ENCODE results near the gene ESRRB.
"Not testable (repeated sequence)": the region's sequence is repeated elsewhere in the genome, so short reads cannot be mapped to it uniquely, and the experiment has no call there.

The ESRRB gene

DNA sequence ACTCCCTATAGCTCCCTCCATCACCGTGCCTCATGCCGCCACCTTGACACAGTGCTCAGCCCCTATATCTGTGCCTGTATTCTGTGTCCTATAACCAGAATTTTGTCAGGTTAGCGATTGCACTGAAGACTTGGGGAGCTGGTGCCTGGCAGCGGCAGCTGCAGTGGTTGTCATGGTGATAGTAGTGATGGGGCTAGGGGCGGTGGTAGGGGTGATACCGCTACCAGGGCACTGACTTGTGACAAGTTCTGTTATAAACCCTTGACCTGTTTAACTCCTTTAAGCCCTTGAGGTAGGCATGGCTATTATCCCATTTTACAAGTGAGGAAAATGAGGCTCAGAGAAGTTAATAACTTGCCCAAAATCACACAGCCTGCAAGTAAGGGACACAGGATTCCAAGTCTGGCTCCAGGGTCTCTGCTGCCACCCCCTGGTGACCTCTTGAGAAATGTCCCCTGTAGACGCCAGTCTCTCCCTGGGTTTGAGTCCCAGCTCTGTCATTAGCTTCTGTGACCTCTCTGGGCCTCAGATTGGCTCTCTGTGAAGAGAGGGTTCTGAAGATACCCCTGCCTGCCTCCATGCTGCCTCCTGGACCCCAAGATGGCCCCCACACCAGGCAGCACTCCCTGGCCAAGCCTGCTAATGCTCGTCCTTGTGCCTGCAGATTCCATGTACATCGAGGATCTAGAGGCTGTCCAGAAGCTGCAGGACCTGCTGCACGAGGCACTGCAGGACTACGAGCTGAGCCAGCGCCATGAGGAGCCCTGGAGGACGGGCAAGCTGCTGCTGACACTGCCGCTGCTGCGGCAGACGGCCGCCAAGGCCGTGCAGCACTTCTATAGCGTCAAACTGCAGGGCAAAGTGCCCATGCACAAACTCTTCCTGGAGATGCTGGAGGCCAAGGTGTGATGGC is 121.9 kb downstream of the ESRRB start:
- DNase-seq (ENCODE audit: low spot score) = no peak

DNA sequence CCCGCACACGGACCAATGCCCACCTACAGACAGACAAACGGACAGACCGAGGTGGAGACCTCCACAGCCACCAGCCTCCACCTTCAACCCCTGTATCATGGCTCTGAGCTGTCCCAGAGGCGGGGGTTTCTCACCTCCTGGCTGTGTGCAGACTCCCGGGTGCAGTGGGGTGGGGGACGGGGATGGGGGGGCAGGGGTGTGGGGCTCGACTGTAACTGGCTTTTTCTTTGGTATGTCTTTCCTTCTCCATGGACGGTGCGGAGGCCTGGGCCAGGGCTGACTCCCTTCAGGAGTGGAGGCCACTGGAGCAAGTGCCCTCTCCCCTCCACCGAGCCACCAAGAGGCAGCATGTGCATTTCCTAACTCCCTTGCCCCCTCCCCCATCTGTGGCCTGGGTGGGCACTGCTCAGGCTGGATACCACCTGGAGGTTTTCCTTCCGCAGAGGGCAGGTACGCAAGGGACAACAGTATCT is 122.6 kb downstream of the ESRRB start:
- DNase-seq (ENCODE audit: low spot score) = no peak

DNA sequence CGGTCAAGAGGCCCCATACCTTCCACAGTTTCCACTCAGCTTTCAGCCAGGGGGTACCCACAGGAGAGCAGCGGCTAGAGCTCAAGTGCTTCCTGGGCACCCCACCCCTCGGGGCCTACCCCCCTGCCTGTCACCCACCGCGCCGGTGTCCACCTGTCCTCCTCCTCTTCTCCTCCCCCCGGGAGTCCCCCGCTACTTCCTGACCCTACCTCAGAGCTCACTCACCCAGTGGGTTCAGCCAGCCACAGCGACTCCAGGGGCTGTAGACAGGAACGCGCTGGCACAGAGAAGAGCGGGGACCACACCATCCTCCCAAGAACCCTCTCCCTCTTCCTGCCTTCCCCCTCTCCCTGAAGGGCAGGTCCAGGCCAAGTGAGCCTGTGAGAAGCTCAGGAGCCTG is 123.0 kb downstream of the ESRRB start:
- no peak for DNase-seq (ENCODE audit: low spot score)

DNA sequence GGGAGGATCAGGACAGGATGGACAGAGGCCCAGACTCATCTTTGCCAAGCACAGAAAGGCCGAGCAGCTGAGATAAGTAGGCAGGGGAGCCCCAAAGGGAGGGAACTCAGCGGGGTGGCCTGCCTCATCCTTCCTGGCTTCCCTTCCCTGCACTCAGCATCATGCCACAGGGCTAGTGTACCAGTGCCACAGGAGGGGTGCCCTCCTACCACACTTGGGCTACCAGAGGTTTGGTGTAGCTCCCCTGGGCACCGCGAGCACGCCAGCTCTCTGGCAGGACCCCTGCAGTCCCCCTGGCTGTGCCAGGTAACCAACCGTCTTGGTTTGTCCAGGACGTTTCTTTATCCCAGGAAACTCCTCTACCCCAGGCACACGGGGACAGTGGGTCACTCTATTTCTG is 123.5 kb downstream of the ESRRB start:
- DNase-seq (ENCODE audit: low spot score) = no peak

DNA sequence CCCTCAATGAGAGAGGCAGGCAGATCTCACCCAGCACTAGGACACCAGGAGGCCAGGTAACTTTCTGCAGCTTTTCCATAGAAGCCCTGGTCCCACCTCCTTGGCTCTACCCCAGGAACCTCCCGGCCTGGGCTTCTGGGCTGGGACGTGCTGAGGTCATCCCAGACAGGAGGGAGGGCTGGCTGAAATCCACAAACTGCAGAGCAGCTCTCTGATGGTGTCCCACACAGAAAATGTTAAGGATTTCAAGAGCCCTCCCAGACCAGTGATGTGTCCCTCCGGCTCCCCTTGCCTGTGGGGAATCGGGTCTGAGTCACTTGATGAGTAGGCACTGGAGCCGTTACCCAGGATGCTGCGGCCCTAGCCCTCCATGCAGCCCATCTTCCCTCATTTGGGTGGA is 124.1 kb downstream of the ESRRB start:
- DNase-seq (ENCODE audit: low spot score) = no peak

DNA sequence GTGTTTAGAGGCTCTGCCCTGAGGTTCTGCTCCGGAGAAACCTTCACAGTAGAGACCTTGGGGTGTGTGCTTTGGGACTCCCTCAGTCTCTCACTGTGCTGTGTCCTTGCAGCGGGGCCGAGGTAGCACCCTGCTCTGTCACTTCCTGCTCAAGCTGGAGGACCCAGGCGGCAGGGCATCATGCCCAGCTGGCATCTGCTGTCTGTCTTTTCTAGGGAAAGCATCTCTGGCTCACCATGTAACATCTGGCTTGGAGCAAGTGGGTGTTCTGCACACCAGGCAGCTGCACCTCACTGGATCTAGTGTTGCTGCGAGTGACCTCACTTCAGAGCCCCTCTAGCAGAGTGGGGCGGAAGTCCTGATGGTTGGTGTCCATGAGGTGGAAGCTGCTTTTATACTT is 124.5 kb downstream of the ESRRB start:
- no peak for DNase-seq (ENCODE audit: low spot score)

DNA sequence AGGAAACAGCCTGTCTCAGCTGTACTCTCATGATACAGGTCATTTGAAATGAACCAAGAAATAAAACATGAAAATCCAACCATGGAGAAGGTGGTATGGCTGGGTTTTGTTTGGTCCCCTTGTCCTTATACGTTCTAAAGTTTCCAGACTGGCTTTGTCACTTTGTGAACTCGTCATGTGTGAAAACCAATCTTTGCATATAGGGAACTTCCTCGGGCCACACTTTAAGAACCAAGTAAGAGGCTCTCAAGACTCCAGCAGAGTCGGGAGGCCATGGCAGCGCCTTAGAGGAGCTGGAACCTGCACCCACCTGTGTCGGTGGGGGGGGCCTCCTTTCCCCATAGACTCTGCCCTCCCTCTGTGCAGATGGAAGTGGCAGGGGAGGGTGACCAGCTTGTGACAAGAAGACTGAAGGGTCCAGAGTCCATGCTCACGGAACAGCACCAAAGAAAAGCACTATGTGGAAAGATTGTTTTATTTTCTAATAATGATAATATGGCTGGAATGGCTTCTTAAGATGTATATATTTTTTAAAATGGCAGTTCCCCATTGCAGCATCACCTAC is 125.3 kb downstream of the ESRRB start:
- no peak for DNase-seq (ENCODE audit: low spot score)

DNA sequence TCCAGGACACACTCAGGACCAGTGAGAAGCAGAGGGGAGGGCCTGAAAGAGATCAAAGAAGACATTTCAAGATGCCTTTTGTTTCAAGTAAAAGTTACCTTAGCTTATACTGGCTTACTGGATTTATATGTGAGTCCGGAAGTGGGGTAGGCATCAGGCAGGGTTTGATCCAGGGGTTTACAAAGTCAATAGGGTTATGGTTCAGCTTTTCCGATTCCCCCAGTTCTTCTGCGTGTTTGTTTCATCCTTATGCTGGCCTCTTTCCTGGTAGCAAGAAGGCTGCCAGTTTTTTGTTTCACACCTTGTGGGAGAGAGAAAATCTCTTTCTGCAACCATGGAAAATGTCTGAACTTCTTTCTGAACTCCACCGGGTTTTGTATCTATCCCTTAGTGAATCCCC is 126.3 kb downstream of the ESRRB start:
- DNase-seq (ENCODE audit: low spot score) = no peak

DNA sequence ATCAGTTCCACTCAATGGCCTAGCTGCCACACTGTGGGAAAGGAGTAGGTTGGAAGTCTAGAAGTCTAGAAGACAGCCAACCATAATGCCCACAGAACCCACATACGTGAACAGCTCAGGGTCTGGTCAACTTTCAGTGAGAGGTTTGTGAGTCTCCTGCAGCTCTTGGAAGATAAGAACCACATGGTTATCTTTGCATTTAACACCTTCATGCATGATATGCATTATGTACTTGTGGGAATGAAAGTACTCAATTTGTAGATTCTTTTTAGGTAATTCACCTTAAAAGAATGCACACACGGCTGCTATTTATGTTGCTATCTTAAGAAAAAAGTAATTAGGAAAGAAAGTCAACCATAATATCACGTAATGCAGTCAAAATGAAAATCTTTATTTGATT is 126.7 kb downstream of the ESRRB start:
- no peak for DNase-seq (ENCODE audit: low spot score)

DNA sequence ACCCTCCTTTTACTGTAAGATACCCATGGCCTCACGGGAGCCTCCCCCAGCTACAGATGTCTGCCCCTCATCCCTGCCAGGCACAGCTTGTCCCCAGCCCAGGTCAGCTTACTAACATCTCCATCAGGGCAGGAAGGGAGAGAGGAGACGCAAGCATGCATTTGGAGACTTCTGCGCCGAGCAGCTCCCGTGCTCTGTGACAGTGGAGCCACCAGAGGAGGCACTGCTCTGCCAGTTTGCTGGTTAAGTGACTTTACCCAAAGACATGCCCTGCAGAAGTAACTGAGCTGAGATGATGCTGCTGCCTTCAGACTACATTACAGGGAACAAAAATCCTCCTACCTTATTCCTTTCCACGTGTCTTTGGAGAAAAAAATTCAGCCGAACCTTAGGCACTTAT is 133.4 kb downstream of the ESRRB start:
- DNase-seq (ENCODE audit: low spot score) = no peak

DNA sequence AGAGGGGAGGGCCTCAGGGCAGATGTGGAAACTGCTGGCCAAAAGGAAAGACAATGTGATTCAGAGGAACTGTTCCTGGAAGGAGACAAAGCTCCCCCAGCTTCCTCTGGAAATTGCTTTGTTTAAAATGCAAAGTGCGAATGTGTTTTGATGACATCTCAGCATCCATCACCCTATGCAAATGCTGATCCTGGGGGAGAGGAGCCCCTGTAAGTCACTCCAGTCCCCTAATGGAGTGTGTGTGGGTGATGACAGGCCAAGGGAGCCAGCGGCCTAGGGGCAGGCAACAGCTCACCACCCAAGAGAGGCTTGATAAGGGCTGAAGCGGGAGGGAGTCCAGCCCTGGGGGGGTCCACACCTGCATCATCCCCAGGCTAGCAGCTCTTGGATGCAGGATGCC is 134.2 kb downstream of the ESRRB start:
- no peak for DNase-seq (ENCODE audit: low spot score)

DNA sequence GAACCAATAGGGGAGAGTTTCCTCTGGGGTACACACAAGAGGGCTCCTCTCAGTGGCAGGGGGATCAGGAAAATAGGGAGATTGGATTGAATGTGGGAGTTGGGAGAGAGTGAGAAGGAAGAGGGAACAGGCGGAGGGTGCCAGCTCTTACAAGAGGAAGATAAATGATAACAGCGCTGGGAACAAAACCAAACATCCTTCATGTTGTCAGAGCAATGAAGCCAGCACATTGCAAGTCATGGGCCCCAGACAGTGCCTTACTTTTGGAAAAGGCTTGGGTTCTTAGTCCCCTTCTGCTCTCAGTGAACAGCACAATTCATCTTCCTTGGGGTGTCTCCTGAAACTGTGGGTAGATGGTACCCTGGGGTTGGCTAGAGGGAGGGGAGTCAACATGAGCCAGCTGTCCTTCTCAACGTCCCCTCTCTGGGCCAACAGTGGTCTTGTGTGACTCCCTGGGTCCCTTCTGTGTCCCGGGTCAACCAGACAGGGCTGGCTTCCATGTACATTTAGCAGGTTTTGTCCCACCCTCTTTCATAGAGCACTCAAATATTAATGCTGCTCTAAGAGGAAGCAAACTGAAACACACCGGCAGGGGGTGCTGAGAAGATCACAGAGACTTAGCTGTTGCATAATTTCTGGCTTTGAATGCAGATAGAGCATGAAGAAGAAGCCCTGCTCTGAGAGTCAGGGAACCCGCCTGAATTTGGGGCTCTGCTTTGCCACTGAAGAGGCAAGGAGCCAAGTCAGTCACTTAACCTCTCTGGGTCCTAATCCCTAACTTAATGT is 138.5 kb downstream of the ESRRB start:
- DNase-seq (ENCODE audit: low spot score) = peak; percentile 5

DNA sequence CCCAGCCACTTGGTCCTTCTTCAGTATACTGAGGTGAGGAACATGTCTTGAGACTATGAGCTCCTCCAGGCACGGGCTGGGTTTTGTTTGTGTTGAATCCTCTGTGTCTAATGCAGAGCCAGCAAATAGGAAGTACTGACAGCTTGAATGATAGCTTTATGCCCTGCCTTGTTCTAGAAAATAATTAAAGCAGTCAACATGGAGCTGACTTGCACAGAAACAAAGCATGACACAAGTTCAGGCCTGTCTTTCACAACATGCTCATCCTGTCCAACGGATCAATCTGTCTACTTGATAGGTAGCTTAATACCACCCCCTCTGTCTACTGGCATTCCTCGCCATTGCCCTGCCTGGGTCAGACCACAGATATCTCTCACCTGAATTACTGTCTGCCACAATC is 140.9 kb downstream of the ESRRB start:
- DNase-seq (ENCODE audit: low spot score) = no peak

DNA sequence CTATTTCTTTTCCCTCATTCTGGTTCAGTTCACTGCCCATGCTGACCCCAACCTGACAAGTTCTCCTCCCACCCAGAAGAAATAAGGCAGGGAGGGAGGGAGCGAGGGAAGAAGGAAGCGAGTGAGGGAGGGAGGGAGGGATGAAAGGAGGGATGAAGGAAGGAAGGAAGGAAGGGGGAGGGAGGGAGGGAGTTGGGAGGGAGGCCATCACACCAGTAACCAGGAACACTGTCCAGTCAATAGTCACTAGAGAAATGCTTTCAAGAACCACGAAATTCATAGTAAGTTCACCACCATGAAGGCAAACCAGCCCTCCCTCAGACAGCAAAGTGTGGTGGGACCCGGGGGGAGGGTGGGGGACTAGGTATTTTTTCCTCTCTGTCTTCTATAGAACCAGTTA is 142.4 kb downstream of the ESRRB start:
- no peak for DNase-seq (ENCODE audit: low spot score)

DNA sequence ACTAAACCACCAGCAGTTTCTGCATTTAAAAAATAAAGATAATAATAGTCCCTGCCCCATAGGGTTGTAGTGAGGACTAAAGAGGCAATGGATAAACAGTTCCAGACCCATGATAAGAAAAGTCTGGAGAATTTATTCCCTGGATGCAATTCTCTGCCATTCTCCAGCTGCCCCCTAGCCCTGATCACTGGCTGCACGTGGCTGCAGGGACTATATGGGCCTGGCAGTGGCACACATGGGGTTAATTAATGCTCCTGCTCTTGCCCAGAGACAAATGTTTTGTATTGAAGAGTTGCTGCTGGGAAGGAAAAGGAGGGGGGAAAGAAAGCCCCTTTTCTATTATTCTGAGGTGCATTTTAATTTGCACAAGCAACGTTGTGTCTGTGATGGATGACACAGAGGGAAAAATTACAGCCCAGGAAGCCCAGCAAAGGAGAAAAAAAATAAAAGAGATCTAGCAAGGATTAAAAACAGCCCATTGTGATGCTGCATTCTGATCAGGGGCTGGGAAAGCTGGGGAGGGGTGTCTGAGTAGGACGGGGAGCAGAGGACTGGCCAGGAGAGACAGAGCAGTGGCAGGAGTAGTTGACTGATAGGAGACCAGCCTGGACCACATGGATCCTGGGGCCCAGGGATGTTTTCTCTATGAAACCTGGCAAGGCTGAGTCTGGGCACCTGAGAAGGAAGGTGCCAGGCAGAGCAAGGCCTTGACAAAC is 149.3 kb downstream of the ESRRB start:
- no peak for DNase-seq (ENCODE audit: low spot score)

DNA sequence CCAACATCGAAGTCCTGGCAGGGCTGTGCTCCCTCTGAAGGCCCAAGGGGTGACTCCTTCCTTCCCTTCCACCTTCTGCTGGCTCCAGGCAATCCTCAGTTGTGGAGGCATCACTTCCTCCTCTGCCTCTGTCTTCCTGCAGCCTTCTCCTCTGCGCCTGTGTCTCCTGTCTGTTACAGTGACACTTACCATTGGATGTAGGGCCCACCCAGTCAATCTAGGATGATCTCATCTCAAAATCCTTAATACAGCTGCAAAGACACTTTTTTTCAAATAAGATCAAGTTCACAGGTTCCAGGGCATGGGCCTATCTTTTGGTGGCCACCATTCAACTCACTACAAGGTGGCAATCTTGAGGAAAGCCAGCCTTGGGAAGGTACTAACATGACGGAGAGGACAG is 155.1 kb downstream of the ESRRB start:
- no peak for DNase-seq (ENCODE audit: low spot score)

DNA sequence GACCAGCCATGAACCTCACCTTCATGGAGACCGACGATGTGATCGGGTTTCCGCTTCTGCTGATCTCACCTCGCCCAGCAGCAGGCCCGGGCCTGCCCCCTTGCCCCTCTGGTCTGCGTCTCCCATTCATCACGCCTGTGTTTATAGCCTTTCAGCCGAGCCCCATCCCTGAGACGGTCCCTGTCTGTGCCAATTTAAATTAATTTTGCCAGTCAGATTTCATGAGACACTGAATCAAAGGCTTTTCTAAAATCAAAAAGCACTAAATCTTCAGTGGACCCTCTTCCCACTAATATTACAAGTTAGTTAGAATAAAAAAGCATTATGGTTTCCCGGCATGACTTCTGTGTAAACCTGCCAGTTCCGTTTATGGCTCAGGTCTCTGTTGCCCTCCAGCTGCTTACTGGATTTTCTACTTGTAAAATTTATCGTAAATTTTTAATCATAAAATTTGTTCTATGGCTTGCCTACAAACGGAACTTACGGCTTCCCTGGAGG is 155.9 kb downstream of the ESRRB start:
- DNase-seq (ENCODE audit: low spot score) = no peak

DNA sequence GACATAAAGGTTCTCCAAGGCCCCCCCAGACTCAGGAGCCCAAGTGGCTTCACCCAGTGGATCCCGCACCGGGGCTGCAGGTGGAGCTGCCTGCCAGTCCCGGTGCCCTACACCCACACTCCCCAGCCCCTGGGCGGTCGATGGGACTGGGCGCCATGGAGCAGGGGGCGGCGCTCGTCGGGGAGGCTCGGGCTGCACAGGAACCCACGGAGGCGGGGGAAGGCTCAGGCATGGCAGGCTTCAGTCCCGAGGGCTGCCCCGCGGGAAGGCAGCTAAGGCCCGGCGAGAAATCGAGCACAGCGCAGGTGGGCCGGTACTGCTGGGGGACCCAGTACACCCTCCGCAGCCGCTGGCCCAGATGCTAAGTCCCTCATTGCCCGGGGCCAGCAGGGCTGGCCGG is 160.7 kb downstream of the ESRRB start:
- not testable (repeated sequence) for DNase-seq (ENCODE audit: low spot score)

DNA sequence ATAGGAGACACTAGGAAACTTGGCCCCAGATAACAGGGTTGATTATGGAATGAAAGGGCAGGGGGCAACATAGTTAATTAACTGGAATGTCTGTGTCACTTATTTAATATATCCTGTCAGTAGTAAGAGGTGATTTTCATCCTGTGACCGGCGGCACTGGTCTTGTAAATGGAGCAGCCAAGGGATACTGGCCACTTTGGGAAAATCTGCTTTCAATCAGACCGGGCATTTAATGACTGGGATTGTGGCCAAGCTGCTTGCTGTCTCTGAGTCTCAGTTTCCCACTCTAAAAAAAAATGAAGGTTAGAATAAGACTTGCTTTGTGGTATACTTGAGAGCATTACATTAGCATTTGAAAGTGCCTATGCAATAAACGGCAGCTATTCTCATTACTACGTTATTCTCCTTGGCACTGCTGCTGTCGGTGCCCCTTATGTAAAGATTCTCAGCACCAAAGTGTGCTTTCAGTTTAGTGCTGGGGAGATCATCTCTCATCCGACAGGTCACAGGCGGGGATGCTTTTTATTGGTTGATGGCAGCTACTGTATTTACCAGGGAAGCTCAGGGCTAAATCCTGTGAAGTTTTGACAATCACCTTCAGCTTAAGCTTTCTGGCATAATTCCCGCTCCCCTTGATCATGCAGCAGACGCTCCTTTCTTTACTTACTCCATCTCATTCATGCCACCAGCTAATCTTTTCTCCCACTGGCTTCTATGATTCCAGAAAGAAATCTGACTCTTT is 162.1 kb downstream of the ESRRB start:
- no peak for DNase-seq (ENCODE audit: low spot score)

DNA sequence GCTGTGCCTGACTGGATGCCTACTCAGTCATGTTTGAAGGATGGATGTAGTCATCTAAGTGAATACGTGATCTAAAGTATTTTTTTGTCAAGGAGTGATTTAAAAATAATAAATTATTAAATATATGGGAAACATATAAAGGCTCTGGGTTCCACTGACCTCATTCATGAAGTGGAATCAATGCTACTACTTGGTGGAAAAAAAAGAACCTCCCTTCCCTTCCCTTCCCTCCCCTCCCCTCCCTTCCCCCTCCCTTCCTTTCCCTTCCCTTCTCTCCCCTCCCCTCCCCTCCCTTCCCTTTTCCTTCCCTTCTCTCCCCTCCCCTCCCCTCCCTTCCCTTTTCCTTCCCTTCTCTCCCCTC is 162.7 kb downstream of the ESRRB start:
- no peak for DNase-seq (ENCODE audit: low spot score)

DNA sequence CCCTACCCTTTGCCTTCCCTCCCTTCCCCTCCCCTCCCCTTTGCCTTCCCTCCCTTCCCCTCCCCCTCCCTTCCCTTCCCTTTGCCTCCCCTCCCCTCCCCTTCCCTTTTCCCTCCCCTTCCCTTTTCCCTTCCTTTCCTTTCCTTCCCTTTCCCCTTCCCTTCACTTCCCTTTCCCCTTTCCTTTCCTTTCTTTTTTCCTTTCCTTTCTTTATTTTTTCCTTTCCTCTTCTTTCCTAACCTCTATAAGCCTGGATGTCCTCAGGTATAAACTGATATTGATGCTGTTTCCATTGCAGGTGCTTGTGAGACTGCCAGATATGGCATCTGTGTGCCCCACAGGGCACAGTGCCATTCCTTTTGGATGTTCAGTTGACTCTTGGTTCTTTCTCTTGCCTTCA is 163.2 kb downstream of the ESRRB start:
- no peak for DNase-seq (ENCODE audit: low spot score)

Data from globus pallidus (tissue), 1 donor.